HCT116 (cell line): ENCODE data around the gene NAALADL2.

Experiments used
- CTCF ChIP-seq, 3 experiments: fragments of 200-600 bp in 1 of 3; sonication (generic) in 1 of 3; IDR thresholded peaks in 2 of 3; conservative IDR thresholded peaks in 1 of 3; 2 replicates each; pipeline ENCODE4 v1.5.1; 2012 to 2017; ENCODE audit warnings: low read depth in 2 of 3, low read length in 2 of 3, antibody characterized with exemption in 1 of 3, borderline replicate concordance in 1 of 3, control low read depth in 1 of 3, mild to moderate bottlenecking in 1 of 3, mixed read lengths in 1 of 3, mixed run types in 1 of 3, moderate library complexity in 1 of 3; ENCODE audit not compliant: insufficient read depth in 1 of 3
- EZH2 ChIP-seq: fragments of 200-600 bp; sonication (generic); IDR thresholded peaks from 2 replicates; pipeline ENCODE4 v1.6.1; 2017; ENCODE audit warnings: antibody characterized with exemption, mixed run types
- EZH2phosphoT487 ChIP-seq: fragments of 200-600 bp; IDR thresholded peaks from 2 replicates; pipeline ENCODE4 v1.6.1; 2018; ENCODE audit warnings: antibody characterized with exemption, borderline replicate concordance
- POLR2A ChIP-seq: IDR thresholded peaks from 2 replicates; pipeline ENCODE4 v1.7.0; 2011; ENCODE audit warnings: borderline replicate concordance; ENCODE audit not compliant: insufficient read depth, insufficient read length; ENCODE audit errors: extremely low read depth
- POLR2AphosphoS5 ChIP-seq: IDR thresholded peaks from 2 replicates; pipeline ENCODE4 v1.6.1; 2011; ENCODE audit warnings: mild to moderate bottlenecking, low read depth, low read length, moderate library complexity
- RAD21 ChIP-seq: IDR thresholded peaks from 2 replicates; pipeline ENCODE4 v1.6.1; 2012; ENCODE audit warnings: low read depth, mild to moderate bottlenecking
- SIN3A ChIP-seq: IDR thresholded peaks from 2 replicates; pipeline ENCODE4 v1.6.1; 2012; ENCODE audit warnings: low read depth
- YY1 ChIP-seq: IDR thresholded peaks from 2 replicates; pipeline ENCODE4 v1.6.1; 2011; ENCODE audit warnings: low read length, low read depth, moderate library complexity, mild to moderate bottlenecking; ENCODE audit not compliant: insufficient replicate concordance; ENCODE audit errors: extremely low read depth
- ZFX ChIP-seq: fragments of 450-650 bp; IDR thresholded peaks from 2 replicates; pipeline ENCODE4 v1.6.1; 2017

GRCh38 chr3:175294793-175295192 is 435.7 kb downstream of the NAALADL2 start:
- TF ChIP-seq CTCF (IDR thresholded peaks at IDR 0.05 in 2 of 3, conservative IDR thresholded peaks at IDR 0.05 in 1 of 3; ENCODE audit: borderline replicate concordance in 1 of 3, insufficient read depth in 1 of 3, low read depth in 2 of 3, low read length in 2 of 3), result no peak
- TF ChIP-seq POLR2A, result no peak
- no peak for TF ChIP-seq EZH2
- TF ChIP-seq POLR2AphosphoS5, result no peak
- TF ChIP-seq EZH2phosphoT487, result no peak
- no peak for TF ChIP-seq YY1
- no peak for TF ChIP-seq SIN3A
- no peak for TF ChIP-seq RAD21
- TF ChIP-seq ZFX, result no peak
